ENCODE measurements around the gene IL3.

DNA sequence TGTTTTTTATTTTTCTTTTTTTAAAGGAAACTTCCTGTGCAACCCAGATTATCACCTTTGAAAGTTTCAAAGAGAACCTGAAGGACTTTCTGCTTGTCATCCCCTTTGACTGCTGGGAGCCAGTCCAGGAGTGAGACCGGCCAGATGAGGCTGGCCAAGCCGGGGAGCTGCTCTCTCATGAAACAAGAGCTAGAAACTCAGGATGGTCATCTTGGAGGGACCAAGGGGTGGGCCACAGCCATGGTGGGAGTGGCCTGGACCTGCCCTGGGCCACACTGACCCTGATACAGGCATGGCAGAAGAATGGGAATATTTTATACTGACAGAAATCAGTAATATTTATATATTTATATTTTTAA, 15.2 kb downstream of the IL3 start:
- no peak for TF ChIP-seq ELF2 (CRISPR knock-in tag; IDR thresholded peaks at IDR 0.05)
- TF ChIP-seq, protein P1, sequence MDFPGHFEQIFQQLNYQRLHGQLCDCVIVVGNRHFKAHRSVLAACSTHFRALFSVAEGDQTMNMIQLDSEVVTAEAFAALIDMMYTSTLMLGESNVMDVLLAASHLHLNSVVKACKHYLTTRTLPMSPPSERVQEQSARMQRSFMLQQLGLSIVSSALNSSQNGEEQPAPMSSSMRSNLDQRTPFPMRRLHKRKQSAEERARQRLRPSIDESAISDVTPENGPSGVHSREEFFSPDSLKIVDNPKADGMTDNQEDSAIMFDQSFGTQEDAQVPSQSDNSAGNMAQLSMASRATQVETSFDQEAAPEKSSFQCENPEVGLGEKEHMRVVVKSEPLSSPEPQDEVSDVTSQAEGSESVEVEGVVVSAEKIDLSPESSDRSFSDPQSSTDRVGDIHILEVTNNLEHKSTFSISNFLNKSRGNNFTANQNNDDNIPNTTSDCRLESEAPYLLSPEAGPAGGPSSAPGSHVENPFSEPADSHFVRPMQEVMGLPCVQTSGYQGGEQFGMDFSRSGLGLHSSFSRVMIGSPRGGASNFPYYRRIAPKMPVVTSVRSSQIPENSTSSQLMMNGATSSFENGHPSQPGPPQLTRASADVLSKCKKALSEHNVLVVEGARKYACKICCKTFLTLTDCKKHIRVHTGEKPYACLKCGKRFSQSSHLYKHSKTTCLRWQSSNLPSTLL (IDR thresholded peaks at IDR 0.05) = no peak

Measured in K562 (cell line).